ENCODE measurements around the gene RAB15.

GRCh38 chr14:64986648-64987437, 14.7 kb upstream of the RAB15 start, which contains the start of gene FNTB:
- peak; percentile 45 to 54 (median 53) for TF ChIP-seq CTCF (IDR thresholded peaks at IDR 0.05)
- TF ChIP-seq POLR2A (IDR thresholded peaks at IDR 0.05) = no peak
- TF ChIP-seq POLR2AphosphoS5 (IDR thresholded peaks at IDR 0.05) = peak; percentile 83 to 97 (median 89)

Measured in breast epithelium (tissue), 3 donors.